ENCODE results near the gene CAV2.

CAV2 gene

DNA sequence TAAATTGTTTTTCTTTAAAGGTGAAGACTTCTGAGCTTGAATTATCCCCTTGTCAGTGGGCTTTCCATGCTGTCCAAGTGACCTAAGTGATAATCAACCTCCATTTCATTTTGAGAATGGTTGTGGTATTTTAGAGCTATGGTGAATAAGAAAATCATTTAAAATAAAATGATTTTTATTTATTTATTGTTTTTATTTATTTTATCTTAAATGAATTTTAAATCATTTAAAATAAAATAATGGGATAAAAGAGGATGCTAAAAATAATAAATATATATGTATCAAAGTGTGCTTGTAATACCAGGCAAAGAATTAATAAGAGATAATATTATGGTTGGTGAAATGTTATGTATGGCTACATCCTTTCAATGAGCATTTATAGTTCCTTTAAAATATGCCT is 49.8 kb downstream of the CAV2 start:
- no peak for DNase-seq

DNA sequence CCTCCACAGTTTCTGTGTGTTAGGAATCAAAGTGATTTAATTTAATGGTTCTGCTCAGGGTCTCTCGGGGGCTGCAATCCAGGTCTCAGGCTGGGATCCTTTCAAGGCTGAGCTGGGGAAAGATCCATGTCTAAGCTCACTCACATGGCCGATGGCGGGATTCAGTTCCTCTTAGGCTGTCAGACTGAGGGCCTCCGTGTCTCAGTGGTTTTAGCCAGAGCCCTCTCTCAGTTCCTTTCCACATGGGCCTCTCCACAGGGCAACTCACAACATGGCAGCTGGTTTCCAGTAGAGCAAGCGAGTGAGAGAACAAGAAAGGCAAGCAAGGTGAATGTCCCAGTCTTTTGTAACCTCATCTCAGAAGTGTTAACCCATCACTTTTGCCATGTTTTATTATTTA is 52.2 kb downstream of the CAV2 start:
- no peak for DNase-seq

DNA sequence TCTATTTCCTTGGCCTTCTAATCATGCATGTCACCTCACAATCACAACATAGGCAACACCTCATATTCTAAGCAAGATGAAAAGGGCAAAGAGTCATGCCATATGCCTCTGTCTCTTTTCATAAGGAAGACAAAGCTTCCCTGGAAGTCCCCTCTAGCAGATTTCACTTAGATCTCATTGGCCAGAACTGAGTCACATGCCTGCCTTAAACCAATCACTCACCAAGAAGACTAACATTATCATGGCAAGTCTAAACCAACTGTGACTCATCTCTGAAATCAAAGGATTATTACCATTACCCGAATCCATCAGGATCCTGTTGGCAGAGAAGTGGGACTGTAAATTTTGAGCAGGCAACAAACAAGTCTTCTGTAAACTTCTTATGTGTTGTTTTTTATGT is 53.1 kb downstream of the CAV2 start:
- no peak for DNase-seq

DNA sequence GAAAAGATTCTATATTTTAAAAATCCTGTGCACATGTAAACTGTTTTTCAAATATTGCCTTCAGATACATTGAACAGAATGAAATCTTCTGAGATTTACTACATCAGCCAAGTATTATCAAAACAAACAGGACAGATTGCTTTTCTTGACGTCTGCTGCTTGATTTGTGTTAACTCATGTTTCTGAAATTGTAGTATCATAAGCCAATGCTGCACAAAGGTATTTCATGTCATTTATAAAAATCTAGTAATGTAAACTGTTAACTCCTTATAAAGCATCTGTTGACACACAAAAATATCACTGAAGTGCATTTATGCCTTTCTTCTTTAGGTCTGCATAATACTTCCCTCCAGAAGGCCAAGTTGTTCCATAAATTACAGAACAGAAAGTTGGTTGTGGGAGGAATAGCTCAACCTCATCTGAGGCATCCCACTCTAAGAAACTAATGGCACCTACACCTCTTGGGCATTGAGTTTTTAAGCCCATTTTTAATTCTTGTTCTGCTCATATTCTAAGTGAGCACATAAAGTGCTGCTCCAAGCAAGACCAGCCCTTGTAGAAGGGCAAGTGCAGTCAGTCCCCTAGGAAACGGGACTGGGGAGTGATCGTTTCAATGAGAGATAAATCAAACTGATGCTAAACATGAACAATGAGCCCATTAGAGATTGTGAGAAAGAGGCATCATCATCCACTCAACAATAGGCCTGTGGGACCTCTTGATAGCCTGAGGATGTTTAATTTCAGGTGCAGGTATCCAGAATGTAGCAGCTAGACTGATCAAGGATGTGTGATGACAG is 53.8 kb downstream of the CAV2 start:
- DNase-seq, result no peak

DNA sequence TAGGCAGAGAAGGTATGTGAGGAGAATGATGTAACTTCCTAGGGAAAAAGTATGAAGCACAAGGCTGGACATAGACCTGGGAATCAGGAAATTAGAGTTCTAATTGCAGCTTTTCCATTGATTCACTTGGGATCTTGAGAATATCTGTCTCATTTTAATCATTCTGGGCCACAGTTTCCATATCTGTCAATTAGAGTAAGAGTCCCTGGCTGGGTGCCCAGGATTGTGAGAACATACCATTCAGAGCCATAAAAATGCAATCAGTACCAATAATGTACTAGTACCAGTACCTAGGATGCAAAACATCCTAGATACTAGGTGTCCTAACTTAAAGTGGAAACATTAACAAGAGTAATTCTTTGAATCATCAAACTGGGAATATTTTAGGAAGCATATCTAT is 54.9 kb downstream of the CAV2 start:
- no peak for DNase-seq

DNA sequence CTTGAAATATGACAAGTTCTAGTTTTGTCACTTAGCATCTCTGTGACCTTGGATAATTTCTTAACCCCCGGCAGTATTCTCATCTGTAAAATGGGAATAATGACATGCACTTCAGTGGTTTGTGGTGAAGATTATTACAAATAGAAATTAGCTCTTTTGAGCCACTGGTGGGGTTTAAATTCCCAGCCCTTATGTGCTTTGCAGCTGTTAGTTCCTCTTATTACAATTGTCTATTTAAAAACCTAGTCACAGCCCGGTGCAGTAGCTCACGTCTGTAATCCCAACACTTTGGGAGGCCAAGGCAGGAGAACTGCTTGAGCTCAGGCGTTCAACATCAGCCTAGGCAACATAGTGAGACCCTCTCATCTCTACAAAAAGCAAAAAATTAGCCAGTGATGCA is 55.4 kb downstream of the CAV2 start:
- no peak for DNase-seq

DNA sequence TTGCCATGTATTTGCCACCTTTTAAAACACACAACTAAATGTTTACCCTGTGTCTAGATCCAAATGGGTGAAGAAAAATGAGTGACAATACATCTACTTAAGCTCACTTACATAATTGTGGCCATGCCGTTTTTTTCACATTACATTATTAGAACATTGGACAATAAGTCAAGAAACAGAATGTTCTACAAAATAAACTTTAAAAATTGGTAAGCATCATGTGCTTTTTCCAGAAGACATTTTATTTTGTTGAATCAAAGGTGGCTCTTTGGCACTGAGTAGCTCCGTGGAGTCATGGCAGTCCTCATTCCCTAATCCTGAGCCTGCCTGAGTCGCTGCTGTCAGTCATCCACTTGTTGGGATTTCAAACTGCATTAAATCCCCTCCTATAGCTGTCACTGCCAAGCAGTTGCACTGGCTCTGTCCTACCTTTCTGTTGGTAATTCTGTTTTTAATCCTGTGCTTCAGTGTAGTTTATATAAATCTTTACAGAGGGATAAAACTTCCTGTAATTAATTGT is 57.6 kb downstream of the CAV2 start:
- DNase-seq, result no peak

DNA sequence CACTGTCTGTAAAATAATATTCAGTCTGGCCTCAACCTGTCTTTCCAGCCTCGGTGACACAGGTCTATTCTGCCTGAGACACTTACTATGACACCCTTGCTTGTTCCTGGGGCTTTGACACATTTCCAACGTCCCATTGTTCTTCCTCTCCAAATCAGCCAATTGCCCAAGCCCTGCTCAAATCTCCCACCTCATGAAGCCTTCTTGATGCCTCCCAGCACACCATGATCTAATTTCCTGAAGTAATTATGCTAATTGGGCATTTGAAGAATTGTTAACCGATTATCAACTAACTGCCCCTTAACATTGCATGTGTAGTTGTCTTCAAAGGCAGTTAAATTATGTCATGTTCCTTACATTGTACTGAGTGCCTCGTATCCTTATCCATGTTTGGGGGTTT is 58.4 kb downstream of the CAV2 start:
- no peak for DNase-seq

Data from activated CD4-positive, CD25-positive, alpha-beta regulatory T cell (primary cell).